Breast epithelium (tissue), 3 donors: ENCODE measurements around the gene INPP5F.

Source experiments
- CTCF ChIP-seq, 3 donors: fragments of 450-650 bp; IDR thresholded peaks; one replicate each; pipeline ENCODE4 v1.5.1; 2016 to 2017; ENCODE audit warnings: antibody characterized with exemption in 3 of 3, mild to moderate bottlenecking in 3 of 3, moderate library complexity in 3 of 3
- POLR2A ChIP-seq: fragments of 450-650 bp; IDR thresholded peaks from one replicate; pipeline ENCODE4 v1.6.1; 2016; ENCODE audit warnings: antibody characterized with exemption, mild to moderate bottlenecking, moderate library complexity
- POLR2AphosphoS5 ChIP-seq, 3 donors: sonication (generic); formaldehyde crosslinking; IDR thresholded peaks; one replicate each; pipeline ENCODE4 v1.6.1; 2017; ENCODE audit warnings: antibody characterized with exemption in 3 of 3

GRCh38 chr10:119679480-119679829 lies 46.4 kb upstream of the INPP5F start:
- TF ChIP-seq CTCF (IDR thresholded peaks at IDR 0.05) (no peak), POLR2AphosphoS5 (IDR thresholded peaks at IDR 0.05) (no peak), POLR2A (no peak)
